HG02623 (cell line): ENCODE measurements around the gene DDX59.
A peak's percentile ranks its signal among the peaks of the same experiment; 100 is the strongest.
"Not testable (repeated sequence)": the region's sequence is repeated elsewhere in the genome, so short reads cannot be mapped to it uniquely, and the experiment has no call there.

Experiments used
- ATAC-seq: cut with Tn5 transposase; IDR thresholded peaks from one replicate; pipeline ENCODE4 v1.9.1; 2021; ENCODE audit warnings: moderate library complexity; ENCODE audit not compliant: unreplicated experiment

The DDX59 gene

GRCh38 chr1:200630515-200630899 is 39.2 kb downstream of the DDX59 start:
- not testable (repeated sequence) for ATAC-seq

GRCh38 chr1:200629876-200630514 is 39.7 kb downstream of the DDX59 start:
- no peak for ATAC-seq

GRCh38 chr1:200628223-200628881 is 41.4 kb downstream of the DDX59 start:
- ATAC-seq: peak; percentile 80

DNA sequence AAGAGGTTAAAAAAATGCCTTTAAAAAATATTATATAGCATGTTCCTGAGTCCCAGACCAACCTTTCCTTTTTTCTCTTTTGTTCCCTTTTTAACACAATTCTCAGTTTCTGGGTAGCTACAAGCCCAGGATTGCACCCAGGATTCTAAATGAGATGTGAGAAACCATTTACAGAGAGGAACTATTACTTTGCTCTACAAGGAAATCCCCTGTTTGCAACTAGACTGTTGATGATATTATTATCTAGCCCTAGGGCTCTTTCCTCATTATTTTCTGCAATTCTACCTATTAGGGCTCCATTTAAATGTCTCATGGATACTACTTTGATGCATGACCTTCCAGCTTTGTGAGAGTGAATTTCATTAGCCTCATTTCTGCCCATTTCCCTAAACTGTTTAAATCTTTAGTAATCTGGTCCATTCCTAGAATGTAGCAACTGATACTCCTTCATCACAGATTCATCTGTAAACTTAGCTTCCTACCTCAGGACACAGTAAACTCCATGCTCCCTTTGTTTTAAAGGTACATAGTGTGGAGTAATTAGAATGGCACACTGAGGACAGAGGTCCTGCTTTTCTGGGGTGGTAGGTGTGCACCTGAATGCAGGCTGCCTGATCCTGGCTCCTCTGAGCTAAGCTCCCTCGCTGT is 42.0 kb downstream of the DDX59 start:
- ATAC-seq: no peak

DNA sequence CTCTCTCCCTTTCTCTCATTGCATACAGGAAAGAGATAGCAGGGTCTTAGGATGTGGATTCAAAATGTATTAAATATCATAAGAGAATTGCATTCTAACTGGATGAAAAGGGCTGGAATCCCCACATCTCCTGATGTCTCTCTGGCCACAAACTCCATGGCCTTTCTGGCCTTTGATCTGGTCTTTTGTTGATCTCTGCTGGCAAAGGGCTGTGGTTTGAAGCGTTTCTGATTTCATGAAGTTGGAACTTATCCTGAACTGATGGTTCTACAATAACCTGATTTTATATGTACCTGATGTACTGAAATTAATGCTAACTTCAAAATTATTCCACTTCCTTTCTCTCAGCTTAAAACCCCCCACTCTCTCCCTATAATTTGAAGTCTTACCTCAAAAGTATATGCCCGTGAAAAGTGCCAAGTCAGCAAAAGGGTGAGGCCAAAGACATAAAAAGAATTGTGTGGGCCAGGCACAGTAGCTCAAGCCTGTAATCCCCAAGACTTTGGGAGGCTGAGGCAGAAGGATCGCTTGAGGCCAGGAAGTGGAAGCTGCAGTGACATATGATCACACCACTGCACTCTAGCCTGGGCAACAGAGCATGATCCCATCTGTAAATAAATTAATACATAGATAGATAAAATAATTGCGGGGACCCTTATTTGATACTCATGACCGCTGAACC is 42.7 kb downstream of the DDX59 start:
- no peak for ATAC-seq

GRCh38 chr1:200625381-200625824 is 44.3 kb downstream of the DDX59 start:
- ATAC-seq: no peak

GRCh38 chr1:200624679-200625335 is 44.9 kb downstream of the DDX59 start:
- no peak for ATAC-seq

DNA sequence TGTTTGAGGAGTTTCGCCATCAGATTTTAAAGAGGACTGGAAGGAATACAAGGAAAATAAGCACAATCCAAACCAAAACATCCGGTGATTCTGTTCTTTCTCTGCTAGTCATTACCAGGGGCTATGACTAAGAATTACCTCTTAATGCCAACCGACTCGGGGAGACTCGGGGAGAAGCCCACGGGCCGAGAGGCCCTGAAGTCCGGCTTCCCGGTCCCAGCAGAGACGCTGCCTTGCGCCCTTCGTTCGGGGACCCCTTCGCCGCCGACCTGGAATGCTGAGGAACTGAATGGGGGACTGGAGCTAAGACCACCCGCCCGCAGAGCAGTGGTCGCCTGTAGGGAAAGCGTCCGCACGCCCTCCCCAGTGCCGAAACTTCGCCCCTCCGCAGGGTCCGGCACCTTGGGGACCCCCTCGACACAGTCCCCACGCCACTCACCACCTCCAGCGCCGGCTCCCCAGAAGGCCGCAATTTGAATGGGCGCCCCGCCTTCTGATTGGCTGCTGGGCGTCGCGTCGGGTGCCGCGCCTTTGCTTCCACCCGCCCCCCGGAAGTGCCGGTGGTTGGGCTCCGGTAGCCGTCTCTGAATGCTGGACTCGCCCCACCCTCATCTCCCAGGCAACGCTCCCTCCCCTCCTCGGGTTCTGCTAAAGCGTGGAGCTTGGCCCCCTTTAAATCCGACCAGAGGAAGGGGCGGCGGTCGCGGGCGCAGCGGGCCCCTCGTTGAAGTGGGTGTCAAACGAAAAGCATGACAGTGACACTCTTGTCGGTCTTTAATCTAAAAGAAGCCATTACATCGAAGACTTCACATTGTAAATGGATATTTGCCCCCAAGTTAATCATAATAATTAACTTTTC is 49.2 kb downstream of the DDX59 start, which contains the start of gene KIF14:
Gene KIF14, minus strand, starts transcription at position 479 of the 859 bp plus-strand sequence. CDS start 2,028 bp downstream, outside the sequence.
- peak; percentile 94 for ATAC-seq

DNA sequence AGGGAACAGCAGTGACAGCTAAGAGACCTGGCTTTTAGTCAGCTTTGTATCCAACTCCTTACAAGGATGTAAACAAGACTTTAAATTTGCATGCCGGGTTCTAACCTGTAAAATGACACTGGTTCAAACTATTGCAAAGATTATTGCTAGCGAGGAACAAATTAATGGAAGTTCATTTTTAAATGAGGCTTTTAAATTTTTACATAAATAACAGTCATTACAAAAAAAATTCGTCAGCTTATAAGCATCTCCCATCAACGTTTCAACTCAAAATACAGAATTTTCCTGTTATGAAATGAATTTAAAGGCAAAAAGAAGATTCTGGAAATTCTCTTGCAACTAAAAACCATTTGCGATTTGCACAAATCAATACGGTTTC is 49.8 kb downstream of the DDX59 start:
- ATAC-seq: no peak

DNA sequence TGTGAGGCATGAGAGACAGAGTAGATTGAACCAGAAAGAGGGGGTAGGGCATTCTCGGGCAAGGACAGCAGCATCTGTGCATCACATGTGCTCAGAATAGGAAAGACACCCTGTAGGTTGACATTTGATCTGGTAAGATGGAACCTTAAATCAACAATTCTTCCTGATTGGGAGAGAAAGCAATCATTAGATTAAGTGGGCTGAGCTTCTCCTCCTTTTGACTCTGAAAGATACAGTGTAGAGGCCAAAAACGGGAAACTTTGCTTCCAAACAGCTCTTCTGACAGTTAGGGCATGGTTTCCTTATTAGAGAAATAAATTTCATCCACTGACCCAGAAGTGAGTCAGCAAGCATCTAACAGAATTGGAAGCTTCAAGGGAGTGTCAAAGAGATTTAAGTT is 58.9 kb downstream of the DDX59 start:
- ATAC-seq: no peak

- no peak for ATAC-seq
Measured at GRCh38 chr1:200602632-200603031, 67.1 kb downstream of the DDX59 start.
